Sigmoid colon (tissue), 4 donors: Measurements from ENCODE around the gene LRRC70.

Experiments used
- EP300 ChIP-seq, 4 donors: sonication (generic); formaldehyde crosslinking; IDR thresholded peaks; one replicate each; pipeline ENCODE4 v1.6.1; 2017; ENCODE audit warnings: antibody characterized with exemption in 4 of 4
- POLR2A ChIP-seq, 2 donors: fragments of 450-650 bp; IDR thresholded peaks; one replicate each; pipeline ENCODE4 v1.6.1; 2016; ENCODE audit warnings: antibody characterized with exemption in 2 of 2, mild to moderate bottlenecking in 2 of 2, moderate library complexity in 2 of 2
- TF ChIP-seq, protein P1 (sequence below), 4 experiments: fragments of 450-650 bp in 3 of 4; fragments of 200-600 bp in 1 of 4; IDR thresholded peaks; one replicate each; pipeline ENCODE4 v1.5.1; 2016 to 2019; ENCODE audit warnings: antibody characterized with exemption in 4 of 4, mild to moderate bottlenecking in 3 of 4, moderate library complexity in 2 of 4

DNA sequence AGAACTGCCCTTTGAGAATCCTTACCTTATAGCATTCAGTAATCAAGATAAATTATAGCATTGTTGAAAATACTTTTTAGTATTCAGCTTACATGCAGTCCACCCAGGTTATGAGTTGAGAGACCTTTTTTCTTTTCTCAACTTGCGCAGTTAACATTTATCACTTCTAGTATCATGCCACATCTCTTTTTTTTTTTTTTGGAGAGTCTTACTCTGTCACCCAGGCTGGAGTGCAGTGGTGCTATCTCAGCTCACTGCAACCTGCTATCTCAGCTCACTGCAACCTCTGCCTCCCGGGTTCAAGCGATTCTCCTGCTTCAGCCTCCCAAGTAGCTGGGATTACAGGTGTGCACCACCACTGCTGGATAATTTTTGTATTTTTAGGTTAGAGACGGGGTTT is 29.0 kb downstream of the LRRC70 start:
- TF ChIP-seq, protein P1, sequence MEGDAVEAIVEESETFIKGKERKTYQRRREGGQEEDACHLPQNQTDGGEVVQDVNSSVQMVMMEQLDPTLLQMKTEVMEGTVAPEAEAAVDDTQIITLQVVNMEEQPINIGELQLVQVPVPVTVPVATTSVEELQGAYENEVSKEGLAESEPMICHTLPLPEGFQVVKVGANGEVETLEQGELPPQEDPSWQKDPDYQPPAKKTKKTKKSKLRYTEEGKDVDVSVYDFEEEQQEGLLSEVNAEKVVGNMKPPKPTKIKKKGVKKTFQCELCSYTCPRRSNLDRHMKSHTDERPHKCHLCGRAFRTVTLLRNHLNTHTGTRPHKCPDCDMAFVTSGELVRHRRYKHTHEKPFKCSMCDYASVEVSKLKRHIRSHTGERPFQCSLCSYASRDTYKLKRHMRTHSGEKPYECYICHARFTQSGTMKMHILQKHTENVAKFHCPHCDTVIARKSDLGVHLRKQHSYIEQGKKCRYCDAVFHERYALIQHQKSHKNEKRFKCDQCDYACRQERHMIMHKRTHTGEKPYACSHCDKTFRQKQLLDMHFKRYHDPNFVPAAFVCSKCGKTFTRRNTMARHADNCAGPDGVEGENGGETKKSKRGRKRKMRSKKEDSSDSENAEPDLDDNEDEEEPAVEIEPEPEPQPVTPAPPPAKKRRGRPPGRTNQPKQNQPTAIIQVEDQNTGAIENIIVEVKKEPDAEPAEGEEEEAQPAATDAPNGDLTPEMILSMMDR (IDR thresholded peaks at IDR 0.05): no peak
- no peak for TF ChIP-seq POLR2A (IDR thresholded peaks at IDR 0.05)
- no peak for TF ChIP-seq EP300 (IDR thresholded peaks at IDR 0.05)
